DMS79 treated with DMSO at 0.1 percent for 48 hours (cell line): ENCODE results near the gene GASK1B.

ENCODE experiments used
- DNase-seq: peaks from one replicate; lab custom pipeline; 2025; lab: John Stamatoyannopoulos, UW

Gene GASK1B

GRCh38 chr4:158146736-158147135, 26.1 kb downstream of the GASK1B start:
- DNase-seq = no peak

- DNase-seq = no peak
These were observed 33.7 kb downstream of the GASK1B start for GRCh38 chr4:158139086-158139485.

GRCh38 chr4:158134222-158134621, 38.6 kb downstream of the GASK1B start:
- DNase-seq = no peak

- no peak for DNase-seq
These were observed 39.3 kb downstream of the GASK1B start for GRCh38 chr4:158133551-158133950.

GRCh38 chr4:158131027-158131426, 41.8 kb downstream of the GASK1B start:
- DNase-seq = no peak

- no peak for DNase-seq
These were observed 42.6 kb downstream of the GASK1B start for GRCh38 chr4:158130204-158130603.

- no peak for DNase-seq
These were observed 43.1 kb downstream of the GASK1B start for GRCh38 chr4:158129694-158130093.

- DNase-seq = no peak
These were observed 44.3 kb downstream of the GASK1B start for GRCh38 chr4:158128540-158128939.

- no peak for DNase-seq
These were observed 47.5 kb downstream of the GASK1B start for GRCh38 chr4:158125310-158125709.
